Right renal pelvis (tissue), 4 donors: ENCODE measurements around the gene KCNQ1OT1. TPM values are rescaled to one million over a fixed set of nuclear protein-coding genes. Genes with fewer than 3 reads are reported as not detected.

Source experiments
- DNase-seq, 4 donors: peaks; one replicate each; pipeline ENCODE4 v3.0.0-alpha.2; 2013; ENCODE audit warnings: low read depth in 4 of 4, low spot score in 3 of 4, missing footprints in 1 of 4
- polyA plus RNA-seq, 4 donors: library from polyadenylated mRNA; unstranded; fragments of 120-200 nt; gene quantifications; one replicate each; pipeline ENCODE4 v1.2.1, GENCODE V29; 2013; ENCODE audit not compliant: insufficient read length in 4 of 4

The KCNQ1OT1 gene
- polyA plus RNA-seq, 4 donors, result 0.72 to 1.5 (median 0.84) TPM

GRCh38 chr11:2563213-2564007, 136.4 kb downstream of the KCNQ1OT1 start:
- no peak for DNase-seq

DNA sequence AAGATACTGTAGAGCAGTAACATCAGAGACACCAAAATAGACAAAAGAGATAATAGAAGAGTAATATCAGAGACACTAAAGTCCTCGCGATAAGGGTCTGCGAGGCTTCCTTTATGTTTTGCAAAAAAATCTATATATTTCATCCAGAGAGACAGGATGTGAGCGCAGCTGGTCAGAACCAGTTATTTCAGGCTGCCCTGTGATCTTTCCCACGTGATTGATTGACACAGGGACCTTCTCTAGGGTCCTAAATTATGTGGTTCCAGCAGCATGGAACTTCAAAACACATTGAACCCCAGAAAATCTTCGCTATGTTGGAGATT, 136.9 kb downstream of the KCNQ1OT1 start:
- DNase-seq, result no peak

DNA sequence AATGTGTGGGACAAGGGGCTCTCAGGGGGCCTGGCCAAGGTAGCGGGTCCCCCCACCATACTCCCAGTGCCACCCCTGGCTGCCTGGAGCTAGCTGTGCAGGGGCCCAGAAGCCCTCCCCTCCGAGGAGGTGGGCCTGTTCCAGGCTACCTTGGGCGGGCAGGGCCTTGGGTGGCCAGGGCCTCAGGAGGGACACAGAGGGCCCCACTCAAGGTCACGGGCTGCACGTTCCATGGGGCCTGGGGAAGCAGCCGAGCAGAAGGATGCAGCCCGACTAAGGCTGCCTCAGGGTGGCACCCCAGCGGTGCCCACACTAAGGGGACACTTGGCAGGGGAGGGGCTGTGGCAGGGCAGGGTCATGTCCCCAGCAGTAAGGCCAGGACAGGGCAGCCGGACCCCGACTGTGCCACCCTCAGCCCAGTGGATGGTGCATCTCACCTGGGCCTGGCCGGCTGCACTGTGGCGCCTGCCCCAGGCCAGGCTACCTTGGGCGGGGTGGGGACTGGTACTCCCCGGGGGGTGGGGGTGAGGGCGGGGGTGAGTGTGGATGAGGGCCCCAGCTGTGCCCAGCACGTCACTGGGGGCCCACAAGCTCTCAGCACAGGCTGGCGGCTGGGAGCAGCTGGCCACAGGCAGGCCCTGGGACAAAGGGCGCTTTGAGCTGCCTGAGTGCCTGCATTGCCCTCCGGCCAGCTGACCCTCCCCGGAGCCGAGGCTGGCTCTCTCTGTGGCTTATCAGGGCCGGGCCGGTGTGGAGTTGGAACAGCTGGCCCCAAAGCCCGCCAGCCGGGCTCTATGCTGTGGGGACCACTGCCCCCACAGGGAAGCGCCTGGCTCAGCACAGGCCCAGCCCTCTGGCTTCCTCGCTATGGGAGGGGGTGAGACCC, 137.9 kb downstream of the KCNQ1OT1 start:
- DNase-seq, result no peak

DNA sequence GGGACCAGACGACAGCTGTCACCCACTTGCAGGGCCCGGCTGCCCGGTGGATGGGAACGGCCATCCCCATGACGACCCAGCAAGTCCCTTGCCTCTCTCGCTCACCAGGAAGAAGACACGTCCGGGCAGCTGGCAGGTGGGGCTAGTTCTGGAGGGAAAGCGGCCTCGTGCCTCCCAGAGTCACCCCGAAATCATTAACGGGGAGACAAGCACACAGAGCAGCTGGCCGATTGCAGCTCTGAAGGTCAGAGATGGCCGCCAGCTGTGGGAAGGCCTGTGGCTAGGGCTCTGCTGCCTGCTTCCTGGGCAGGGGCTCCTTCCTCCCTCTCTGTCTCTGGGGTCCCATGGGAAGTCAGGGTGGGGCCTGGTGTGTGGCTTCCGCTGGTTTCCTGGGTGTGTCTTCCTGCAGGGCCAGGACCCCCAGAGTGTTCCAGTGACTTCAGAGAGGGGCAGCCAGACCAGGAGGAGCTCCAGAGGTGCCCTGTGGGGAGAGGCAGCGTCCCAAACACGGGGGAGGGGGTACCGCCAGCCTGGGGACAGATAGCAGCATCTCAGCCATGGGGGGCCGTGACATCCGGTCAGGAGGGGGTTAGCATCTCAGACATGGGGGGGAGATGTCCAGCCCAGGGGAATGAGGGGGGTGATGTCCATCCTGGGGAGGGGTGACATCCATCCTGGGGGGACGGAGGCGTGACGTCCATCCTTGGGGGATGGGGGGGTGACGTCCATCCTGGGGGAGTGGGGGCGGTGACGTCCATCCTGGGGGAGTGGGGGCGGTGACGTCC, 140.1 kb downstream of the KCNQ1OT1 start:
- no peak for DNase-seq

DNA sequence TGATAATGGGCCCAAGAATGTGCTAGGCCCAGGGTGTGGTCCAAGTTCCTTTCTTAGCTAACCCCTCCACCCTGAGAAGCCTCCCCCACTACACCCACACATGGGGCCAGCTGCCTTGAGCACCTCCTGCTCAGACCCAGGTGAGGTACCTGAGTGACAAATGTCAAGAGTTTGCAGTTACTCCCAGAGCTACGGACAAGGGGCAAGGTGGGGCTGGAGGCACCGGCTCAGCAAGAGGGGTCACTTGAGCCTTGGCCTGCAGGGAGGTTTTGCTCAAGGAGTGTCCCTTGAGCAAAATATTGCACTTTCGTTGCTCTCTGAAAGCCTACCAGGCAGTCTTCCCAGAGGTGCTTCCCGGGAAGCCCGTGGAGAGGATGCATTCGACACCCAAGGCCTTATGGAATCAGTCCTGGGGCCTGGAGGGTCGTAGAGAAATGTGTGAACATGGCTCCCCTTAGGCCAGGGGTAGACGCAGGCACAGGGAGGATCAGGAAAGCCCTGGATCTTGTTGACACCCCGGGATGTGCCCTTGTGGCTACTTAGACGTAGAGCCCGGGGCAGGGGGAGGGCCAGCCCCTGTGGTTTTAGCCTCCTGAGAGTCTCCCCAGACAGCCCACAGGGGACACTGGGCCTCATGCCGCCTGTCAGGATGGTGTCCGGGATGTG, 140.8 kb downstream of the KCNQ1OT1 start:
- no peak for DNase-seq

DNA sequence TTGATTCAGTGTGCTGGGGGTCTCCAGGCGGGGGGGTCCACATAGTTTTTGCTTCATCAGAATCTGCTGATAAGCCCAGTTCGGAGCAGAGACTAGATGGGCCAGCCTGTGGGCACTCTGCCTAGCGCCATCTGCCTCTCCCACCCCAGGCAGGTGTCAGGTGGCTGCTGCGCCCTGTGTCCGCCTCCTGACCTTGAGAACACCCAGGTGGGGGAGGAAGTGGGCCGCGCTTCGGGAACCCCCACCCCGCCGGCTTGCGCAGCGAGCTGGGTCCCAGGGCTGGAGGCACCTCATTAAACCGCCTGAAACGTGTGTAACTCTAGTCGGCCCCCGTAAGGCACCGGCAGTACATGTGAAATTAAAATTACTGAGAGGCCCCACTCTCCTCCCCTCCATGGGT, 141.4 kb downstream of the KCNQ1OT1 start:
- DNase-seq, result no peak

Other genes with a start within 250 kb of the KCNQ1OT1 start
- gene CDKN1C, start 185.8 kb upstream of the KCNQ1OT1 start, polyA plus RNA-seq, result 100 to 1,000 TPM; 115 to 166 (median 134) TPM
- 1 to 10 TPM in 2 of 4 donors, under 1 TPM in 2; 0.54 to 2.5 (median 1.3) TPM for gene PHLDA2, start 229.4 kb upstream of the KCNQ1OT1 start, polyA plus RNA-seq